GM19099 (cell line): ENCODE data around the gene HOXB13.

ENCODE experiments used
- POLR2A ChIP-seq: IDR thresholded peaks from 3 replicates; pipeline ENCODE4 v1.6.1; 2011; ENCODE audit warnings: low read depth; ENCODE audit not compliant: insufficient read length; ENCODE audit errors: extremely low read depth

HOXB13 gene

GRCh38 chr17:48724251-48725003 is 4.1 kb downstream of the HOXB13 start:
- TF ChIP-seq POLR2A: no peak

DNA sequence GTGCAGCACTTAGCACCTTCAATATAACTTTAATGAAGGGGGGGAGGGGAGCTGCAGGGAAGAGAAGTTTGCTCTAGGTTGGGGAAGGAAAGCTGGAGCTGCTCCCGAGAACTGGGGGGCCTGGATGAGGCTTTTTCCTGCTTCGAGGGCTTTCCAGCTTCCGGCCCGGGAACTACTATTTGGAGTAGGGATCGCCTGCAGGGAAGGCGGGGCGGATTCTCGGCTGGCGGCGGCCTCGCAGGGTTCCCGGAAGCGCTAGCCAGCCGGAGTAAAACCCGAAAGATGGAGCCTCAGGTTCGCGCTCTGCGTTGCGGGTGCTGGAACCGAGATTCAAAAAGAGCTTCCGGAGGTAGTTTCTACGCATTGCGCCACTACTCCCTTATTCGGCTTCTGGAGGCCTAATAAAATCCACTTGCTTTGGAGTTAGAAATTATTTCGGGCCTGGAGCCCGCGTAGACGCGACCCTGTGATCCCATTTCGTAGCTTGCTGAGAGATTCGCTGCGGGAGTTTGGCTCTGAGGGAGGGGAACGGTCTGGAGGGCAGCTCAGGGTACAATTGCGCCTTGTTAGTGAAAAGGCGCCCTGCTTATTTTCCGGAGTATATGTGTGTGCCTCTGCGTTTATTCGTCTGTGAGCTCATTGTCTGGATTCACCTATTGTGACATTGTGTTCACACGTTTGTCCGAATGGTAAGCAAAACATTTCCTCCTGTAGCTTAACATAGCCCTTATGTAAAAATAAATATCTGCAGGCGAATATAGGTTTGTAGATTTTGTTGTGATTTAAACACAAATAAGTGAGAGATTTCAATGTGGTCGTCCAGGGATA is 4.9 kb downstream of the HOXB13 start:
- TF ChIP-seq POLR2A: no peak

- no peak for TF ChIP-seq POLR2A
These were observed 5.6 kb downstream of the HOXB13 start, which contains the start of gene PRAC2 for GRCh38 chr17:48722915-48723422. PRAC2 (plus strand) TSS chr17:48723185; CDS start chr17:48724411, 1,226 bp downstream.

DNA sequence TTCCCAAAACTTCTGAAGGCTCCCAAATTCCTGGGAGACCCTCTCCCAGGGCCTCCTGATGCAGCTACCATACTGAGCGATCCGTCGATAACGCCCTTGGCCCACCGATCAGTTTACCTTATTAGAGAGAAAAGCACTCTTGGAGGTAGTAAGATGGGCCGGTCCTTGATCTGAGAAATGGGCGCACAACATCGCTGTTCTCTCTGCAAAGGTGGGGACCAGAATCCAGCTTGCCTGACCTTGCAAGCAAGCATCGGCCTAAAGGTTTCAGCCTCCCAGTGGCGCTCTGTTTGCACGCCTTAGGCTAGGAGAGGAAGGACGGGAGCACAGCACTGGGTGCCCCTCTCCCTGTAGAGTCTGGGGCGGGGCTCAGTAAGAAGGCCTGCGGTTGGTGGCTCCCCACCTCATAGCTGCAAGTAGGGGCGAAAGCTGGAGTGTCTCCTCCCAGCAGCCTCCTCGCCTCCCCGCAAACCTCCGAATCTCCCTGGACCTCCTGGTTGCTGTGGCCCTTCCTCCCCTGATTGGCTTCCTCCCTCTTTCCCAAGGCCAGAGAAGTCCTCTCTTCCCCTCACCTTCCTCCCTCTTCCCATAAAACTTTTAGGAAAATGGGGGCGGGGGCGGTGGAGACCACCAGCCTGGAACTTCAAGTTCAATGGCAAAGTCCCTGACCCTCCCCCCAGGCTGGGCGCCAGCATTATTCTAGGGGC is 6.2 kb downstream of the HOXB13 start, which contains the start of gene PRAC1:
Gene PRAC1, minus strand, starts transcription at position 318 of the 707 bp plus-strand sequence. Its CDS starts 126 bp downstream, at position 192.
- TF ChIP-seq POLR2A: no peak

GRCh38 chr17:48721009-48721402 is 7.5 kb downstream of the HOXB13 start:
- TF ChIP-seq POLR2A: no peak

DNA sequence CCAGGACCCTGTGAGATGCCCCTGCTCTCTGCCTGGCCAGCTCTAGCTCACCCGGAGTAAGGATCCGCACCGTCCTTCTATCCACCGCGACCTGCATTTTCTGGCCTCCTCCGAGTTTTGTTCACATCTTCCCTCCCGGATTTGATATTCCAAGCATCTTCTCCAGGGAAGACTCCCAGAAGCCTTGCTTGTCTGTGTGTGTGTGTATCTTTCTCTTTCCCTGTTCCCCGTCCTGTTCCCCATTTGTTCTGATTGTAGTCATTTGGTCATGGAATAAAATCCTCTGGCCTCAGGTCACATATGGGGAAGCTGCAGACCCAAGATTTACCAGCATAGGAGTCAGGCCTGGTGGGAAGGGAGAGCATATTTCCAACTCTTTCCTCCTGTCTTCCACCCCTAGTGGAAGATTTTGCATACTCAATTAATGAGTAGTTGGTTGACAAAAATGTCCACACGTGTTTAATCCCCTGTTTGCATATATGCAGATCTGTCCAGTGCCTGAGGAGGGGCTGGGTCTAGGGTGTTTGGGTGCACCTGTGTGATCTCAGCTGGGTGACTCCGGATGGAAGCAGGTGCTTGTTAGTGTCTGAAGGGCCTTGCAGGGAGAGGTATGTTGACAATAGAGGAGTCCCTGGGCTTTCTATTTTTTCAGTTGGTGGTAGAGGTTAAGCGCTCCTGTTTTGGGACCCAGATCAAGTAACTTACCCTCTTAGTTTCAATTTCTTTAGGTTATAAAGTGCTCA is 8.1 kb downstream of the HOXB13 start:
- no peak for TF ChIP-seq POLR2A

DNA sequence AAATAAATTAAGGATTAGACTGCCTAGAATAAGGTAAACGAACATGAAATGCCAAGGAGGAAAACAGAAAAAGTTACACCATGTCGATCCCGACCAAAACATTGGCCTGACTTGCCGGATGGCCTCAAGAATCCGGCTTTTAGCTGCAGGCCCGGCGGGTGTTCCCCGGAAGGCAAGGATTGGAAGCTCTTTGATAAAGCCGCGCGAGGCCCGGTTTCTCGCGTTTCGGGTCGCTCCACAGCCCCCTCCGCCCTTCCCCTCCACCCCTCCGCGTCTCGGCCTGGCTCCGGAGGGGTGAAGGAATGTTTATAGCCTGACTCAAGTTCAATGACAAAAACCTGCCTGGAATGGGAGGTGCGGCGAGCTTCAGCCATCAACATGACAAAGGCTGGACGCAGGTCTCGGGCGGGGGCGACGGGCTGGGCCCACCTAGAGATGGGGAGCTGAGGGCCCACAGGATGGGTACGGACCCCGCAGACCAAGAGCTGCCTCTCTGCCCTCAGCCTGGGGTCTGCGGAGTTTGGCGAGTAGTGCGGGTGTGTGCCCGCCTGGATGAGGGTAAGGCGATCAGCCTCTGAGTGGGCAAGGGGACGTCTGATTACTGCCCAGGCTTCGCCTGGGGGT is 8.8 kb downstream of the HOXB13 start:
- TF ChIP-seq POLR2A: no peak

DNA sequence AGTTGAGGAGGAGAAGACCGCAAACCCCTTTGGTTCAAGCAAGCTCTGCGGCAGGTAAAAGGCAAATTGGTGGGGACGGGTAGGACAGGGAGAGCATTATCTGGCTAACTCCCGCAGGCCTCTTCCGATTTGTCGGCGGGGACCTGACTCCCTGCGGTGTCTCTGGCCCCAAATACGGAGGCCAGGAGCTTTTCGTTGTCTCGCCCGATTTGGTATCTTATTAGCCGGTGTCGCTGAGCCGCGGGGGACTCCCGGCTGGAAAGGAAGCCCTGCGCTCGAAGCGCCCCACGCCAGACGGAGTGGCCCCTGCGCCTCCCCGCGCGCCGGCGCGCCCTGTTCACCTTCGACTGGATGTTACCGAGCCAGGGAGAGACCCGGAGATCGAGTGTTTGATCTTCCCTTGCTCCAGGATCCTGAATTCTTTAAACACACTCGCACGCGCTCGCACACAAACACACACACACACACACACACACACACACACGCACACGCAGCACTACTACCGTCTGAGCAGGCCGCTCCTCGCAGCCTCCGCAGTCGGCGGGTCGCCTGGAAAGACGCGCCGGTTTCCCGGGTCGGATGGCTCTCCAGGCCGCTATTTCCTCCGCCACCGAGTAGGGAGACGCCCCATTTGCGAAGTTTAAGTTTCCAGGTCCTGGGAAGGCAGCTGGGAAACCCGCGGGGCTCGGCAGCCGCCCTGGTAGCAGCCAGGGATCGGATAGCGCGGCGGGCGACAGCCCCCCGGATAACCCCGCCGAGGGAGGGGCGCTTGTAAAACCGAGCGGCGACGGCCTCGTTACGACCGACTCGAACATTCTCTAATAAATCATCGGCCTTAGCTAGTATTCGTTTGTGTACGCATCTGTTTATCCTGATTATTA is 9.5 kb downstream of the HOXB13 start:
- TF ChIP-seq POLR2A: no peak

GRCh38 chr17:48718227-48718760 is 10.3 kb downstream of the HOXB13 start:
- TF ChIP-seq POLR2A: no peak

DNA sequence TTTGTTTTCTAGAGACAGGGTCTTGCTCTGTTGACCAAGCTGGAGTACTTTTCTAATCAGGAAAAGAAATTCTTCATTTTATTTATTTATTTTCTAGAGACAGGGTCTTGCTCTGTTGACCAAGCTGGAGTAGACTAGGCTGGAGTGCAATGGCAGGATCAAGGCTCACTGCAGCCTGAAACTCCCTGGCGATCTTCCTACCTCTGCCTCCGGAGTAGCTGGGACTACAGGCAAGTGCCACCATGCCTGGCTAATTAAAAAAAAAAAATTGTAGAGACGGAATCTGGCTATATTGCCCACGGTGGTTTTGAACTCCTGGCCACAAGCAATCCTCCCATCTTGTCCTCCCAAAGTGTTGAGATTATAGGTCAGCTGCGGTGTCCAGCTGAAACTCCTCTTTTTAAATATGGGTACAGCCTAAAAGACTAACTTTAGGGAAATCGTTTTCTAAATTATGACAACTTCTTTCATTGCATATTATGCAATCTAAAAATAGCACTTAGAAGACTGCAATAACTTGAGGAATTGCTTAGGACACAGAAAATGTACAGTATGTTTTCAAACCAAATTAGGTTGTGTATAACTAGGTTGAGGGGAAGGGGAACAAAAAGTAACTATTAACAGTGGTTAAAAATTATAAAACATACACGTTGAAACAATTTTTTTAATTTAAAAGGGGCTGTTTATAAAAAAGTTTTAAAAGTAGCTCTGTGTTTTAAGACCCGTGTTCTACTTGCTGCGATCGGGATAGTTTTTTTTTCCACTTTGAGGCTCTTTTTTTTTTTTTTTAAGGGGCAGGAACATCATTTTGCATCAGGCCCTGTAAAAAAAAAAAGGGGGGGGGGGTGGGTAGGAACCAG is 11.0 kb downstream of the HOXB13 start:
- TF ChIP-seq POLR2A: no peak

DNA sequence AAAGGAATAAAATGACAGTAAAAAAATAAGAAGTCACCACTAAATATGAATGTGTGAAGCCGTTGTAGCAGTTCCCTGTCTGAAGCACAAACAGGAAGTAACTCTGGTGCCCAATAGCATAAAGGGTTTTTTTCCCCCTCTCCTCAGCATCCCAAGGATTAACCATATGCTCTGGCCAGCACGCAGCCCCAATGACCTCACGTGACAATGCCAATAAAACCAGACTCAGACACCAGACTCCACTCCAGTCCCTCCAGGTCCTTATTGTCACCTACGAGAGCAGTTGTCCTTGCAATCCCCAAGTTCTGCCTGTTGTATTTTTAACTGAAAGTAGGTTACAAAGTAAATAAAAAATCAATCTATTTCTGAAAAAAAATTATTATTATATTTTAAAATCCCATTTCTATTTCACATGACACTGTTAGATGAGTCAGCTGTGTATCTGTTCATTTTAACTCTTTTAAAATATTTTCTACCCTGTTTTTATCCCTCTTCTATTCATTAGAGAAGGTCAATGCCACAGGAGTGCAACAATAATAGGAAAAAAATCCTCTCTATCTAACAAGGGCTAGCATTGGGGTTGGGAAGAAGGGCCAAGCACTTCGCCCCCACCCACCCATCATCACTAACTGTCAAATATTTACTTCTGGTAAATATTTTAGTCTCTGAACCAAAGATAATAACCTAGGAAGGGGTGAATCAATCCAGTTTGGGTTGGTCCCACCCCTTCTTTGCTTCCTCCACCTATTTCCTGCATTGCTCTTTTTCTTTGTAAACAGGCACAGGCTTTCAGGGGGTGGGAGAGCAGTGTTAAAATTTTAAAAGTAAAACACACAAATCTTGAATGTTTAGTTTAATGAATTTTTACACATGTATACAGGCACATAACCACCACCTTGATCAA is 12.8 kb downstream of the HOXB13 start:
- no peak for TF ChIP-seq POLR2A
